Naive thymus-derived CD4-positive, alpha-beta T cell (primary cell): ENCODE results near the gene TESMIN. TPM values are rescaled to one million over a fixed set of nuclear protein-coding genes. Genes with fewer than 3 reads are reported as not detected.

ENCODE experiments used
- polyA plus RNA-seq, 2 donors: library from polyadenylated mRNA; unstranded; fragments of 300-500 nt; fragmentation: Illumina TruSeq; gene quantifications; one replicate each; pipeline ENCODE4 v1.2.3, GENCODE V29; 2021
- total RNA-seq, 6 experiments: library from RNA in 5 of 6; stranded (reverse) in 5 of 6; gene quantifications; 1 replicate in 5 of 6; 2 replicates in 1 of 6; pipeline ENCODE4 v1.2.3 and lab custom pipeline; 2021 to 2026

Gene TESMIN
- total and polyA plus RNA-seq, 7 experiments from 2014 or later, result 5.0 to 9.3 (median 6.6) TPM

Other genes with a start within 250 kb of the TESMIN start
- gene GAL, start 67.0 kb downstream of the TESMIN start, total RNA-seq, result not detected
- gene GAL, start 67.0 kb downstream of the TESMIN start, polyA plus RNA-seq, result not detected
- 10 to 100 TPM; 17.2 to 52.7 (median 20.5) TPM for gene CPT1A, start 90.4 kb upstream of the TESMIN start, total RNA-seq
- 1 to 10 TPM; 2.3 to 3.5 TPM for gene CPT1A, start 90.4 kb upstream of the TESMIN start, polyA plus RNA-seq
- 10 to 100 TPM; 29.6 to 71.1 (median 37.9) TPM for gene MRPL21, start 152.3 kb upstream of the TESMIN start, total RNA-seq
- 100 to 1,000 TPM; 114 to 133 TPM for gene MRPL21, start 152.3 kb upstream of the TESMIN start, polyA plus RNA-seq
- gene IGHMBP2, start 152.4 kb upstream of the TESMIN start, total RNA-seq, result 10 to 100 TPM; 27.5 to 41.4 (median 32.2) TPM
- gene IGHMBP2, start 152.4 kb upstream of the TESMIN start, polyA plus RNA-seq, result 10 to 100 TPM in 1 of 2 donors, 1 to 10 TPM in 1; 4.4 to 12.6 TPM
- not detected for gene MRGPRD, start 229.5 kb upstream of the TESMIN start, total RNA-seq
- gene MRGPRD, start 229.5 kb upstream of the TESMIN start, polyA plus RNA-seq, result under 1 TPM in 1 of 2 donors, not detected in 1; 0.25 TPM